ENCODE data around the gene MAP4K4.

DNA sequence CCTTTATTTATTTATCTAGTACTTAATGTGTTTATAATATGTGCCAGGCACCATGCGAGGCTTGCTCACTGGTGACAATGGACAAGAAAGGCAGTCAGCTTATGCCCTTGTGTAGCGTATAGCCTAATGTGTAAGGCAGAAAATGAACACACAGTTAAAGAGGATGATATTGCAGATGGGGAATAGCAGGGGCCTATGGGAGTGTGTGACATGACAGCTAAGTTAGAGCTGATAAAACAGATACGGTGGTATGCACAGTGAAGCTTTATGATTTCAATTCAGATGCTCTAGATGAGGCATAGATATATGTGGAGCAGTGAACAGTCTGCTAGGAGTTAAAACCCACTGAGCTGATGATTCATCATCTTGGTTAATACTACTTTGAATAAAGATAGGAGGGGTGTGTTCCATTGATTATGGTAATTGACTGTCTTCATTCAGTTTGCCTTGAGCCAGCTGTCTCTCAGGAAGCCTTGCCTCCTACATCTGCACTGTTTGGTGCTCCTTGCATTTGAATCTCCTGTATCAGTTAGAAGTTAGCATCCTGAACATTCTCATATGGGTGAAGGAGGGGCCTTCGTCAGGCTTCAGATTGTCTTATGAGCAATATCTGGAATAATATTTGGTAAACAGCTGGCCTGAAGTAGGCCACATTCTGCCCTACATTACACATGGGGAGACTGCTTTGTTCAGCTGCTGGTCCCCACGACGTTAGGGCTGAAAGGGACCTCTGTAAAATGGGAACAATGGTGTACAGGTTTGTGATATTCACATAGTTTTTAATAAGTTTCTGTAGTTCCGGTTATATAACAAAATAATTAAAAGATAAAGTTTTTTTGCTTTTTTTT lies 13.2 kb downstream of the MAP4K4 start:
- TF ChIP-seq, protein P1, sequence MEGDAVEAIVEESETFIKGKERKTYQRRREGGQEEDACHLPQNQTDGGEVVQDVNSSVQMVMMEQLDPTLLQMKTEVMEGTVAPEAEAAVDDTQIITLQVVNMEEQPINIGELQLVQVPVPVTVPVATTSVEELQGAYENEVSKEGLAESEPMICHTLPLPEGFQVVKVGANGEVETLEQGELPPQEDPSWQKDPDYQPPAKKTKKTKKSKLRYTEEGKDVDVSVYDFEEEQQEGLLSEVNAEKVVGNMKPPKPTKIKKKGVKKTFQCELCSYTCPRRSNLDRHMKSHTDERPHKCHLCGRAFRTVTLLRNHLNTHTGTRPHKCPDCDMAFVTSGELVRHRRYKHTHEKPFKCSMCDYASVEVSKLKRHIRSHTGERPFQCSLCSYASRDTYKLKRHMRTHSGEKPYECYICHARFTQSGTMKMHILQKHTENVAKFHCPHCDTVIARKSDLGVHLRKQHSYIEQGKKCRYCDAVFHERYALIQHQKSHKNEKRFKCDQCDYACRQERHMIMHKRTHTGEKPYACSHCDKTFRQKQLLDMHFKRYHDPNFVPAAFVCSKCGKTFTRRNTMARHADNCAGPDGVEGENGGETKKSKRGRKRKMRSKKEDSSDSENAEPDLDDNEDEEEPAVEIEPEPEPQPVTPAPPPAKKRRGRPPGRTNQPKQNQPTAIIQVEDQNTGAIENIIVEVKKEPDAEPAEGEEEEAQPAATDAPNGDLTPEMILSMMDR (IDR thresholded peaks at IDR 0.05), result no peak
- TF ChIP-seq POLR2A (IDR thresholded peaks at IDR 0.05), result no peak

Data from lower leg skin (tissue), 3 donors.